GM21619 (cell line): ENCODE data around the gene CYS1.
"Not testable (repeated sequence)": the region's sequence is repeated elsewhere in the genome, so short reads cannot be mapped to it uniquely, and the experiment has no call there.

Experiments used
- ATAC-seq: cut with Tn5 transposase; IDR thresholded peaks from one replicate; pipeline ENCODE4 v1.9.1; 2021; ENCODE audit not compliant: unreplicated experiment

The CYS1 gene

GRCh38 chr2:10094271-10094814, 14.1 kb upstream of the CYS1 start:
- ATAC-seq = no peak

DNA sequence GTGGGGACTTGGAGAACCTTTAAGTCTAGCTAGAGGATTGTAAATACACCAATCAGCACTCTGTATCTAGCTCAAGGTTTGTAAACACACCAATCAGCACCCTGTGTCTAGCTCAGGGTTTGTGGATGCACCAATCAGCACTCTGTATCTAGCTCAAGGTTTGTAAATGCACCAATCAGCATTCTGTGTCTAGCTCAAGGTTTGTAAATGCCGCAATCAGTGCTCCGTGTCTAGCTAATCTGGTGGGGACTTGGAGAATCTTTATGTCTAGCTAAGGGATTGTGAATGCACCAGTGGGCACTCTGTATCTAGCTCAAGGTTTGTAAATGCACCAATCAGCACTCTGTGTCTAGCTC, 11.7 kb upstream of the CYS1 start:
- not testable (repeated sequence) for ATAC-seq

DNA sequence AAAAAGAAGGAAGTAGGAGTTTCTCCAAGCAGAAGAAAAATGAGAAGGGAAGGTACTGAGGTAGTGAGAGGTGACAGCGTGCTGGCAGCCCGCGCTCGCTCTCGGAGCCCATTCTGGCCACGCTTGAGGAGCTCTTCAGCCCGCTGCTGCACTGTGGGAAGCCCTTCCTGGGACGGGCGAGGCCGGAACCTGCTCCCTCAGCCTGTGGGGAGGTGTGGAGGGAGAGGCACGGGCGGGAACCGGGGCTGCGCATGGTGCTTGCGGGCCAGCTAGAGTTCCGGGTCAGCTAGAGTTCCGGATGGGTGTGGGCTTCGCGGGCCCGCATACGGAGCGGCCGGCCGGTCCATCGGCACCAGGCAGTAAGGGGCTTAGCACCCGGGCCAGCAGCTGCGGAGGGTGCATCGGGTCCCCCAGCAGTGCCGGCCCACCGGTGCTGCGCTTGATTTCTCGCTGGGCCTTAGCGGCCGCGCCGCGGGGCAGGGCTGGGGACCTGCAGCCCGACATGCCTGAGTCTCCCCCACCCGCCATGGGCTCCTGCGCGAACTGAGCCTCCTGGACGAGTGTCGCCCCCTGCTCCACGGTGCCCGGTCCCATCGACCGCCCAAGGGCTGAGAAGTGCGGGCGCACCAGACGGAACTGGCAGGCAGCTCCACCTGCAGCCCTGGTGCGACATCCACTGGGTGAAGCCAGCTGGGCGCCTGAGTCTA, 11.1 kb upstream of the CYS1 start:
- ATAC-seq = peak; percentile 39

DNA sequence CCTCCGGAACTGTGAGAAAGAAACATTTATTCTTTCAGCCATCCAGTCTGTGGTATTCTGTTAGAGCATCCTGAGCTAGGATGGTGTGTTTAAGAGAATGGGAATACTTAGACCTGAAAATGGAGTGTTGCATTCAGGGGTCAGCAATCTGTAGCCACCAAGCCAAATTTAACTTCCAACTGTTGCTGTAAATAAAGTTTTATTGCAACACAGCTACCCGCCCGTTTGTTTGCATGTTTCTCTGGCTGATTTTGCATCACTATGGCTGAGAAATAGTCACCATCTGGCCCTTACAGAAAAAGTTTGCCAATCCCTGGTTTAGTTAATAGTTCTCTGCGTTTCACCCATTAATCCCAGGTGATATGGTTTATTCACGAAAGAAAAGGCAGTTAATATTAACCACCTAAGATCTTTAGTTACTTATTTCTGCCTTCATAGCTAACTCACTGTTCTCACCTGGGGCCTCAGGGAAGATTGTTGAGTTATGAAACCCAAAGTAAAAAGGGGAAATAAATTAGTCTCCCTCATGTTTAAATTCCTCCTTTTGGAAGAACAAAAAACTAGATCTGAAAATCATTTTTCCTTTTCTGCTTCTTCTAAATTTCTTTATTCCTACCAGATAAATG, 9.5 kb upstream of the CYS1 start:
- peak; percentile 41 for ATAC-seq

GRCh38 chr2:10087360-10087759, 7.1 kb upstream of the CYS1 start:
- ATAC-seq = no peak

GRCh38 chr2:10086950-10087349, 6.7 kb upstream of the CYS1 start:
- ATAC-seq = no peak

DNA sequence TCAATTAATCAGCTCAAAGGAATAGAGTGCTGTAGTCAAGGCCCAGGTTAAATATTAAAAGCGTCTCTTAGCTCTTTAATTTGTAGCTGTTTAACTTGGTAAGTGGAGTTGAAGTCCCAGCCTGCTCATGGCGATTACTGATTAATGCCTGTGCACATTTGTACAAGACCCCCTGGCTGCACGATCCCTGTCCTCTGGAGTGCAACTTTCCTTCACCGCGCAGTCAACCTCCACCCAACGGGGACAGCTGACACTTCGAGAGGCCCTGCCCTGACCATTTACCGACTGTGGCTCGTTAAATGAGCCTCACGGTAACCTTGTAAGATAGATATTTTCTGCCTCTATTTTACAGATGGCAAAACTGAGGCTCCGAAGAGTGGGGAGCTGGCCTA, 5.5 kb upstream of the CYS1 start:
- ATAC-seq = no peak

DNA sequence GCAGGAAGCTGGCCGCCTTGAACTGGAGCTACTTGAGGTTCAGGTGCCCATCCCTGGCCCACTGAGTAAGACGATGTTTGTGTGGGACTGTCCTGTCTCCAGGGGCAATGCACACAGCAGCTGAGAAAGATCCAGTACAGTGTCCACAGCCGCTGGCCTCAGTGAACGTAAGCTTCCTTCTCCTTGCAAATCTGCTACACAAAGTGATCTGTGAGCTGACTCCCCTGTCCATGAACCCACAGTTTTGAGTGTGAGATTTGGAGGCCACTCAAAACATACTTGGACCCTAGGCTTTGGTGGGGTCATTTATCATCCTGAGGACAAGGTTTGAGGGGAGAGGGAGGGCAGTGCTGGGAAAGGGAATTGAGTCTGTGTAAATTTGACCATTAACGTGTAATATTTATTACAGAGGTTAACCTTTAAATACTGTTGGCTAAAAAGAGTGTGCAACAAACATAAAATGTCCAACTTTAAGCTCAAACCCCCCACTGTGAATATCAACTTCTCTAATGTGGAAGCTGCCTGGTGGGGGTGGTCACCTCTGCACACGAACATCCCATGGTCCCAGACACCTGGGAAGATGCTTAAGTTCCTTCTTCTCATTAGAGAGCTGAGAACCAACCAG, 4.9 kb upstream of the CYS1 start:
- no peak for ATAC-seq

DNA sequence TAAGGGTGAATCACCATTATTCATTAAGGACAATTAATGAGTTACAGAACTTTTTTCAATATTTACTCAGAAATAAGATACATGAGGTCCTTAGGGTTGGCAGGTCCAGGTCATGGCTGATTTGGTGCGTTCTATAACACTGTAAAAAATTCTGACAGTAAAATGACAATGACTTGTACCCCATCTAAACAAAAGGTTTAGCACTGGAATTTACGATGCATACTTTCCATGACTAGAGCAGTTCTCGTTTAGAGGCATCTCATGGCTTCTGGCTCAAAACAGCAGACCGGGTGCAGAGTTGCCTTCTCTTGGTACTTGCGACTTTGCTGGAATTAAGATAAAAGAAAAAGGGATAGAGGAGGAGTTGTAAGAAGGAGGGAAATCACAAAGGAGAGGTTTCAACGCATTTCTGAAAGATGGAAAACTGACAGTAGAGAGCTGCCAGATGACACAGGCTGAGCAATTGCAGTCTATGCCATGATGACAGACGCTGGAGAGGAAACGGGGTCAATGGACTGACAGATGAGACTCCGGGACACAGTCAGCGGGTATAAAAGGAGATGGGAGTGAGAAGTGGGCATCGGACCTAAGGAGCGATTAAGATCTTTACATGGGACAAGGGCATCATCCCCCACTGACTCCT, 4.1 kb upstream of the CYS1 start:
- ATAC-seq = no peak

DNA sequence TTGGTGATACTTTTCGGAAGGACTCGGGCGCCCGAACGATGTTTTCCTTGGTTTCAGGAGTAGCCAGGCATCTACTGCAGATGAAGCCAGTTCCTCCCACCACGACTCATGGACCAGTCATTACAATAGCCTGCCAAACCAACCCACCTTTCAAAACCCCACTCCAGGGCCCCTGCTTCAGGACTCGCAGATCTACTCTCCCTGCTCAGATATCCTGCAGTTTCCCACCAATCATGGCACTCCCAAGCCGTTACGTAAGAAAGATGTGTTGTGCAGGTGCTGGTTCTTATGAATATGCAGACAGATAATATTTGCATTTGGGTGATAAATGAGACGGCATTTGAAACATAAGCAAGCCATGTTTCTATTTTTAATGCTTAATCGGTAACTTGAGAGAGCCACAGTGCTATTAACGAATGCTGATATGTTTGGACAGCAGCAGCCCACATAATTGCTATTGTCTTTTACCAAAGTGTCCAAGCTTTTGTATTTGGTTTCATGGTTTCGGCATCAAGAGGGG, 3.5 kb upstream of the CYS1 start:
- ATAC-seq = peak; percentile 45

GRCh38 chr2:10083046-10083445, 2.8 kb upstream of the CYS1 start:
- ATAC-seq = no peak

DNA sequence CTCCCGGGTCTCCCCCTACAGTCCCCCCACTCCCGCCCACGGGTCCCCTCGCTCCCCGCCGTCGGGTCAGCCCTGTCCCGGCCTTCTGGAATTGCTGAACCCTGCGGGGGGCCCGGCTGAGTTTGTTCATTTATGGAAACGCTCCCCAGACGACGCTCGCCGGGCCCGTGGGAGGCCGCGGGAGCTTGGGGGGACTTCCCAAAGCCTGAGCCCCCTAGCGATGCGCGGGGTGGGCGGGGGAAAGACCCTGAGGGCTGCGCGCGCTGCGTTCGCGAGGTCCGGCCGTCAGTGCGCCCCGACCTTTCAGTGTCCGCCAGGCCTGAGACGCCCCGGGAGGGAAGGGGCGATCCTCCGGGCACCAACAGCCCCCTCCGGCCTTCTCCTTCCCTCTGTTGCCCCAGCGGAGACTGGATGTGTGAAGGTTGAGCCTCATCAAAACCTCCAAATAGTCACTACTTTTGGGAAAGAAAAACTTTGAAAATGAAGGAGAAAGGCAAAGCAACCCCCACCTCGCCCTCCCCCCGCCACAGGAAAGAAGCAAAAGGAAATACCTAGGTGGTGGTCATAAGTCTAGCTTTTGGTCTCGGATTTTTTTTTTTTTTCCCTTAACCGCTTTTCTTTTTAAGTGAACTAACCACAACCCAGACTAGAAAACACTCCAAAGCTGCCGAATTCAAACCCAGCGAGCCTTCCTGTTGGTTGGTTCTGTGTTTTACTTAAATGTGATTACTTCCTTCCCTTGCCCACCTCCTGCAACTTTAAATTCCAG, 509 bp upstream of the CYS1 start:
- peak; percentile 15 for ATAC-seq

GRCh38 chr2:10079266-10079869, 843 bp downstream of the CYS1 start:
- ATAC-seq = peak; percentile 9

GRCh38 chr2:10078704-10079265, 1.4 kb downstream of the CYS1 start:
- ATAC-seq = no peak

GRCh38 chr2:10078001-10078400, 2.2 kb downstream of the CYS1 start:
- ATAC-seq = no peak

GRCh38 chr2:10076988-10077527, 3.2 kb downstream of the CYS1 start:
- ATAC-seq = no peak

DNA sequence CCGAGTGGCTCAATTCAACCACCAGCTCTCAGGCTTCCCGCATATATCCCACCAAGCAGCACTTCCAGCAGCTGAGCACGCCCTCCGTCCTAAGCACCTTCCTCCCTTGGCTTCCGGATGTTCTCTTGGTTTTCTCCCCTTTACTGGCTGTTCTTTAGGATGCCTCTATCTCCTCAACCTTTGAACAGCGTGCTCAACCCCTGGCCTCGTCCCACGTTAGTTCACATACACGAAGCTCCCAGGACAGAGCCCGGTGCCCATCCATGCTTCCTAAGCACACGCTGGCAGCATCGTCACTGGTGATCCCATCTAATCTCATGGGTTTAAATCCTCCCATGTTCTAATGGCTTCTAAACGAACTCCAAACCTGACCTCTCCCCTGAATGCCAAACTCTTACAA, 3.7 kb downstream of the CYS1 start:
- no peak for ATAC-seq

GRCh38 chr2:10075571-10076209, 4.5 kb downstream of the CYS1 start:
- no peak for ATAC-seq

GRCh38 chr2:10075101-10075500, 5.1 kb downstream of the CYS1 start:
- no peak for ATAC-seq
